Testis (tissue), 3 donors: Measurements from ENCODE around the gene ADH5. TPM values are rescaled to one million over a fixed set of nuclear protein-coding genes. Genes with fewer than 3 reads are reported as not detected.

Experiments
- DNase-seq: peaks from one replicate; pipeline ENCODE4 v3.0.0-alpha.2; 2019
- H3K27ac ChIP-seq, 2 donors: fragments of 200-600 bp; sonication (generic); one replicate each; pipeline ENCODE4 v1.5.1; 2019
- H3K27me3 ChIP-seq: fragments of 200-600 bp; sonication (generic); one replicate; pipeline ENCODE4 v1.5.1; 2019
- H3K36me3 ChIP-seq: fragments of 200-600 bp; sonication (generic); one replicate; pipeline ENCODE4 v1.5.1; 2017; ENCODE audit warnings: low read depth; ENCODE audit errors: missing control alignments
- H3K4me1 ChIP-seq: fragments of 200-600 bp; sonication (generic); one replicate; pipeline ENCODE4 v1.5.1; 2019
- H3K4me3 ChIP-seq, 2 donors: fragments of 200-600 bp; sonication (generic); one replicate each; pipeline ENCODE4 v1.5.1; 2017 to 2019
- H3K9me3 ChIP-seq: fragments of 200-600 bp; sonication (generic); one replicate; pipeline ENCODE4 v1.5.1; 2017
- CTCF ChIP-seq, 3 experiments: fragments of 450-650 bp in 2 of 3; fragments of 200-600 bp in 1 of 3; sonication (generic) in 1 of 3; IDR thresholded peaks; one replicate each; pipeline ENCODE4 v1.5.1; 2016 to 2019; ENCODE audit warnings: antibody characterized with exemption in 3 of 3, mild to moderate bottlenecking in 2 of 3, moderate library complexity in 1 of 3
- POLR2A ChIP-seq: fragments of 450-650 bp; IDR thresholded peaks from one replicate; pipeline ENCODE4 v1.6.1; 2017; ENCODE audit warnings: antibody characterized with exemption, mild to moderate bottlenecking, moderate library complexity
- WGBS, 2 donors: methylation state at CpG; one replicate each; pipeline ENCODE4 v1.1.5; 2018; 5-methylcytosine and 5-hydroxymethylcytosine counted together
- intact Hi-C: fragments of 100-400 bp; cut with DNase I; formaldehyde crosslinking; loops from one replicate; pipeline ENCODE4 v1.15.1; 2023; ENCODE audit warnings: low total_unique reads
- polyA plus RNA-seq: library from polyadenylated mRNA; stranded (reverse); fragments of 350-450 nt; fragmentation: Illumina TruSeq; extraction: RNeasy Lipid Tissue Mini Kit (QIAGEN cat#74804); gene quantifications from one replicate; pipeline ENCODE4 v1.2.3, GENCODE V29; 2014; ENCODE audit warnings: low read depth, low replicate concordance; ENCODE audit not compliant: insufficient read depth
- total RNA-seq, 2 donors: library from RNA; depleted of rRNA; stranded (reverse); fragments of >200 nt; gene quantifications; one replicate each; pipeline ENCODE4 v1.2.3, GENCODE V29; 2016

The ADH5 gene
- total and polyA plus RNA-seq, 3 donors from 2014 or later = 111 to 122 (median 119) TPM

GRCh38 chr4:99058228-99058627, 30.4 kb downstream of the ADH5 start:
- Histone ChIP-seq H3K27me3 (no peaks in the 10 kb centered on the region), H3K36me3 (no peaks in the 10 kb centered on the region), H3K4me1 (peaks cover 4% of the 10 kb centered on the region), H3K9me3 (no peaks in the 10 kb centered on the region), H3K4me3 (no peak overlapping the region), H3K27ac (no peak overlapping the region)
- no peak for TF ChIP-seq POLR2A
- no peak for TF ChIP-seq CTCF (IDR thresholded peaks at IDR 0.05)
- DNase-seq = no peak
- 71 to 73% methylated on average over 2 of the region's 2 CpGs for WGBS, 2 donors
- intact Hi-C loops = no loop called here

GRCh38 chr4:99054428-99054994, 34.1 kb downstream of the ADH5 start:
- H3K4me1 ChIP-seq = peaks cover 4% of the 10 kb centered on the region
- intact Hi-C loops = no loop called here

GRCh38 chr4:99052902-99053301, 35.7 kb downstream of the ADH5 start:
- DNase-seq = no peak
- TF ChIP-seq POLR2A (no peak), CTCF (IDR thresholded peaks at IDR 0.05) (no peak)
- Histone ChIP-seq H3K27me3 (no peaks in the 10 kb centered on the region), H3K9me3 (no peaks in the 10 kb centered on the region), H3K36me3 (no peaks in the 10 kb centered on the region), H3K4me1 (peaks cover 14% of the 10 kb centered on the region), H3K27ac (no peak overlapping the region), H3K4me3 (no peak overlapping the region)
- intact Hi-C loops = no loop called here

More at GRCh38 chr4:99054428-99054994, 34.1 kb downstream of the ADH5 start:
- Histone ChIP-seq H3K9me3 (no peaks in the 10 kb centered on the region), H3K4me3 (no peak overlapping the region), H3K27me3 (no peaks in the 10 kb centered on the region), H3K36me3 (no peaks in the 10 kb centered on the region), H3K27ac (no peak overlapping the region)
- 83 to 85% methylated on average over 3 of the region's 3 CpGs for whole genome bisulfite sequencing, 2 donors
- TF ChIP-seq CTCF (IDR thresholded peaks at IDR 0.05) = no peak
- TF ChIP-seq POLR2A = no peak
- no peak for DNase-seq

GRCh38 chr4:99047710-99048109, 40.9 kb downstream of the ADH5 start:
- Histone ChIP-seq H3K36me3 (no peaks in the 10 kb centered on the region), H3K4me1 (peaks cover 21% of the 10 kb centered on the region), H3K27ac (peak overlapping the region; percentile 51 to 71), H3K4me3 (no peak overlapping the region), H3K27me3 (no peaks in the 10 kb centered on the region), H3K9me3 (no peaks in the 10 kb centered on the region)
- WGBS, 2 donors = 39 to 43% methylated on average over 2 of the region's 2 CpGs
- intact Hi-C loops = no loop called here
- TF ChIP-seq CTCF (IDR thresholded peaks at IDR 0.05) (no peak), POLR2A (no peak)
- peak; percentile 48 for DNase-seq

- H3K27me3 ChIP-seq = no peaks in the 10 kb centered on the region
- peaks cover 16% of the 10 kb centered on the region for H3K4me1 ChIP-seq
- H3K4me3 ChIP-seq = no peak overlapping the region
- H3K27ac ChIP-seq = no peak overlapping the region
- H3K36me3 ChIP-seq = no peaks in the 10 kb centered on the region
- no peaks in the 10 kb centered on the region for H3K9me3 ChIP-seq
- WGBS, 2 donors = 62 to 68% methylated on average over 2 of the region's 2 CpGs
- TF ChIP-seq POLR2A (no peak), CTCF (IDR thresholded peaks at IDR 0.05) (no peak)
- DNase-seq = no peak
- intact Hi-C loops = no loop called here
Measured at GRCh38 chr4:99043346-99043745, 45.2 kb downstream of the ADH5 start.
